Measurements from ENCODE around the gene GALNT10.

GALNT10 gene

DNA sequence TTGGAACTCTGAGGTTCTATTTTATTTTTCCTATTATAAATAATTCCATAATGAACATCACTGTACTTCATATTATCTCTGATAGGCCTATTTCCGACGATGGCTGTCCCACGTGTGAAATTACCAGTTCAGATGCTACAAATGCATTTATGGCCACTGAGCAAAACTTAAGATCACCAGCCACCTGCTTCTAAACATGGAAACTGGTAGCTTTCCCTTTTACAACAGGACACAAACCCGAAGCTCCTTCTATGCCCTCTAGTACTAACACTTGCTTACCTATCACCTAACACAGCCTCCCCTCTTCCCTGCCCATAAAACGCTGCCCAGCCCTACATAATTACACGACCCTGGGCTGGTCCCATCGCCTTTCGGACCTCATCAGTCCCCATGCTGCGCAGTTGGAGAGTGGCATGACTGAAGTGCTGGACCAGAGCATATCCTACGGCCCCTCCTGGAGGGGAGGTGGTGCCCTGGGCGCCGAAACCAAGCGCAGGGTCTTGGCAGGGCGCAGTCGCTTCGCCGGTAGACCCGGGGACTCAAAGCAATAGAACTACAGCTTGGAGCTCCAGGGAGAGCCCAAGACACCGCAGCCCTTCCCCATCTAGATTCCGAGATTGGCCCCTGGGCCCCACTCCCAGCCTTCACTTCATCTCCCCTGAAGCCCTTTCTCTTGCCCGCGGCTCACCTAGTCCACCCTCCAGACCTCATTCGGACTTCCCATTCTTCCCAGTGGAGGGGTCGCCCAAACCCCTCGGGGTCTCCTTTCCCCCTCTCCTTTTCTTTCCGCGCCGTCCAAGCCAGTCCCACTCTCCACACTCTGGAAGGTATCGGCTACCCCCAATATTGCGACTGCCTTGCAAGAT, 254.3 kb downstream of the GALNT10 start:
- no peak for DNase-seq (ENCODE audit: low read depth)

DNA sequence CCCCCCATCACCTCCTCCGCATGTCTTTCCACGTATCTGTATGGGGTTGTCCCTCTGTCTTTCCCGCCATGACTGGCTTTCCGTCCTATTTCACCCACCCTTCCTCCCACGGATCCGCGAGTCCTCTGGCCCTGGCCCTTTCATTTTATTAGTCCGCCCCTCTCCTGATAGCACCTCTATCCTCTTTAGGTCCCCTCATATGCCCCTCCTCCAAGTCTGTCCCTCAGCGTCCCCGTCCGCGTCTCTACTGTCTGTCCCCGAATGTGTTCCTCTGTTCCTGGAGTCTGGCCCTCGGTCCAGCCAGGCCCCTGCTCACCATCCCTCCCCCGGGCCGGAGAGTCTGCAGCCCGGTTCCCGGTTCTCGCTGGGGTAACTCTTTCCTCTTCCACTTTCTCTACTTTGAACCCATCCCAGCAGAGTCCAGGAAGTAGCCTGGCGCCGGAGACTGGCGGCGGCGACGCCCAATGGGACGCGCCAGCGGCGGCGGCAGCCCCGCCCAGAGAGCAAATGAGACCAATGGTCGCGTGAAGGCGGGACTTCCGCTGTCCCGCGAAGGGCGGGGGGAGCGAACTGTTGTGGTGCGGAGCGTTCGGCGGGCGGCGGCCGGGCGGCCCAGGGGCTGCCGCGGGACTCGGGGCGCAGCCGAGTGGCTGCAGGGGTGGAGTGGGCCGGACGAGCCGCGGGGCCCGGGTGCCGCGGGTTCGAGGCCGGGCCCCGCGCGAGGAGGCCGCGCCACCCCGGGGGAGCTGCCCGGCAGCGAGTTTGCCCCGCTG, 255.1 kb downstream of the GALNT10 start, which contains the start of gene SAP30L:
TSS of gene SAP30L (plus strand) at position 576 of the 773 bp plus-strand sequence. CDS start 608 bp downstream, outside the sequence.
- DNase-seq (ENCODE audit: low read depth), result peak; percentile 87

DNA sequence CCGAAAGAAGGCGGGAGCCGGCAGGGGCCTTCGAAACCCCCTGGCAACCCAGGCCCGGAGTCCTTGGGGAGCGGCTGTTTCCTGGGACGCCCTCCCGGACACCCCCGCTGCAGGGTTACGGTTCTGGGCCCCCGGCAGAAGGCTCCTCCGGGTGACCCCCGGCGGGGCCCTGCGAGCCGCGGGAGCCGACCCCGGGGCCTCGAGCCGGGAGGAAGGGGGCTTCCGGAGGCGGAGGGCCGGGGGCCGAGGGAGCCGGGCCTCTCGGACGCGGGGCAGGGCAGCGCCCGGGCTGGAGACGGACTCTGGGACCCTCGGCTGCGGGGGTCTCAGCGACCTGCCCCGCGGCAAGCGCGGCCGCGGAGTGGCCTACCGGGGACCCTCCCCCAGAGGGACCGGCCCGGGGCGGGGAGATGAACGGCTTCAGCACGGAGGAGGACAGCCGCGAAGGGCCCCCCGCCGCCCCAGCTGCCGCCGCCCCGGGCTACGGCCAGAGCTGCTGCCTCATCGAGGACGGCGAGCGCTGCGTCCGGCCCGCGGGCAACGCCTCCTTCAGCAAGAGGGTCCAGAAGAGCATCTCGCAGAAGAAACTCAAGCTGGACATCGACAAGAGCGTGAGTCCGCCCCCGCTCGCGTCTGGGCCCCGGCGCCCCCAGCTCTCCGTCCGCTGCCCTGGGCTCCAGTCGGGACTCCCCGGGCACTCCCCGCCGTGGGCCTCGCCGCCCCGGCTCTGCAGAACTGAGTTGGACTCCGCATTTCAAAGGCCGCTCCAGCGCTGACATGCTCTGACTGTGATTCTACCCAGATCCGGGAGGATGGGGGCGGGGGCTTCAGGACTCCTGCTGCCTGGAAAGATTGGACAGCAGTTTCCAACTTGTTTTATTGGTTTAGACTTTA, 255.9 kb downstream of the GALNT10 start:
- peak; percentile 69 for DNase-seq (ENCODE audit: low read depth)

GRCh38 chr5:154447089-154447725, 256.7 kb downstream of the GALNT10 start:
- no peak for DNase-seq (ENCODE audit: low read depth)

DNA sequence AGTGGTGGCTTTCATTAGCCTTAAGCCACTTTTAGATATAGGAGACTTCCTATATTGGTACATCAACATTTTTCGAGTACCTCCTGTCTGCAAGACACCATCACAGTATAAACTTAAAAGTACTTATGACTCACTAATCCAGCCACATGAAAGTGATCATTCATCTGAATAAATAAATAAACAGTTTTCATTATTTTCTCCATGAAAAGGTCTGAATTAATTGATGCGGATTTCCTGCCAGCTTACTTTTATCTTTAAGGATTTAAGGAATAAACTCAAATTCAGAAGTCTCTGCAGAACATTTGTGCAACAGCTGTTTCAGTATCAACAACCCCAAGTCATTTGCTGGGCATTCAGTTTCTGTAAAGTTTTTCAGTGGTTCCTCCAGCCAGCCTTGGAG, 259.3 kb downstream of the GALNT10 start:
- DNase-seq (ENCODE audit: low read depth), result peak; percentile 36

DNA sequence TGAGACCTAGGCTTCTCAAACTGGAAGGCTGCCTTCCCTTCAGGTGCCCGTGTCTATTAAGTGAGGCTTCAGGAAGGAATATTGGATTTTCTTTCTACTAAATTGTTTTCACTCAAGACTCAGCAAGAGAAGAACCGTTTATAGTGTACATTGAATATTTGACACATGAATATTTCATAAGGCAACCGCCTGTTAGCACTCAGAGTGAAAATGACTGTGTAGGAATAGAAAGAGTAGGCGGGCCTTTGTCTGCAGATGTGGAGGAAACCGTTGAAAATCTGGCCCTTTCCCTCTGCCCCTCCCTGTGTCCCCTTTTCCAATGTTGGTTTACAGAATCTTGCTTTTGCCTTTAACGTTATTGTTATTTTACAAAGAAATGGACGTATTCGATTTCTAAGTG, 261.4 kb downstream of the GALNT10 start:
- no peak for DNase-seq (ENCODE audit: low read depth)

GRCh38 chr5:154455585-154455984, 265.1 kb downstream of the GALNT10 start:
- no peak for DNase-seq (ENCODE audit: low read depth)

DNA sequence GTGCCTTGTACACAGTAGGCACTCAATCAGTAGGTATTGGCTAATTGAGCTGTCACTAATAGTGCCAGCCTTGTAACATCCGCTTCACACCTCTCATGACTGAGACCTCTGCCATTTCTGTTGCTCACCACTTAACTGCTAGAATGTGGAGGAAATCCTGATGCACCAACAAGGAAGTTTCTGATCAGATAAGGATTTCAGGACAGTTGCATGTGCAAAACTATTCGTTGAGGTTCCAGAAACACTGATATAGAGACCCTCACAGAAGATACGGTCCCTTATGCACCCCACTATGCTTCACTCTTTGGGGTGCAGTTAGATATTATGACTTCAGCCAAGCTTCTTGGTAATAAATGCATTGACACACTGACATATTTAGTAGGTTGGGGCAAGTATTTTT, 266.0 kb downstream of the GALNT10 start:
- DNase-seq (ENCODE audit: low read depth), result no peak

GRCh38 chr5:154459015-154459414, 268.5 kb downstream of the GALNT10 start:
- DNase-seq (ENCODE audit: low read depth), result no peak

- DNase-seq (ENCODE audit: low read depth), result peak; percentile 24
Measured at GRCh38 chr5:154460172-154460571, 269.6 kb downstream of the GALNT10 start.

DNA sequence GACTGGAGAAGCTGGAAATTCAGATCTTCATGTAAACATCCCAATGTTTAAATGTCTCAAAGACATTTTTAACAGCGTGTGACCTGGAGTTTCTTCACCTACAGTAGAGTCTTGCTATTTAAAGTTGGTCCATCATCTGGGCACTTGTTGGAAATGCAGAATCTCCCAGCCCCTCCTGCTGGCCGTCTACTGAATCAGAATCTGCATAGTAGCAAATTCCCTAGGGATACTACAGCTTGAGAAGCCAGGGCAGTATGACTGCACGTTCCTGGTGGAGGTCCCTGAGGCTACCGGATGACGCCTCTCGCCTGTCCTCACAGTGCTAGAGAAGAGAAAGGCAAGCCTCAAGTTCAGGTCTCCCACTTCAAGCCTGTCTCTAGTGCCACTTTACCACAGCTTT, 271.0 kb downstream of the GALNT10 start:
- peak; percentile 34 for DNase-seq (ENCODE audit: low read depth)

DNA sequence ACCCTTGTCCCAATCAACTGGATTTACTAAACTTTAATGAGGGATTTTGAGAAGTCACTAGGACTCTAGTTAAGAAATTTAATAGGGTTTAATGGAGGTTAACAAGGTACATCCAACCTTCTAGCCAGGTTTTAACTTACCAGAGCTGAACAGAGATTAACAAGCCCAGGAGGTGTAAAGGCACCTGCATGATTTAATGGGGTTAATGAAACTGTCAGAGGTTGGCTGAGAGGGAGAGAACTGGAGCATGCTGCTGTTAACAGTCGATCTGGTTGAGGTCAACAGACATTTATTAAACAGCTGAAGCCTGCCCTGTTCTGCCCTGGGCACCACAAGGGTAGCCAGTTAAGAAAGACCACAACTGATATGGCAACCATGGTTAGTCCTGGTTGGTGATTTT, 273.9 kb downstream of the GALNT10 start:
- no peak for DNase-seq (ENCODE audit: low read depth)

GRCh38 chr5:154465169-154465568, 274.6 kb downstream of the GALNT10 start:
- DNase-seq (ENCODE audit: low read depth), result peak; percentile 88

GRCh38 chr5:154466147-154466546, 275.6 kb downstream of the GALNT10 start:
- no peak for DNase-seq (ENCODE audit: low read depth)

- DNase-seq (ENCODE audit: low read depth), result peak; percentile 50
Measured at GRCh38 chr5:154466671-154467070, 276.1 kb downstream of the GALNT10 start.

DNA sequence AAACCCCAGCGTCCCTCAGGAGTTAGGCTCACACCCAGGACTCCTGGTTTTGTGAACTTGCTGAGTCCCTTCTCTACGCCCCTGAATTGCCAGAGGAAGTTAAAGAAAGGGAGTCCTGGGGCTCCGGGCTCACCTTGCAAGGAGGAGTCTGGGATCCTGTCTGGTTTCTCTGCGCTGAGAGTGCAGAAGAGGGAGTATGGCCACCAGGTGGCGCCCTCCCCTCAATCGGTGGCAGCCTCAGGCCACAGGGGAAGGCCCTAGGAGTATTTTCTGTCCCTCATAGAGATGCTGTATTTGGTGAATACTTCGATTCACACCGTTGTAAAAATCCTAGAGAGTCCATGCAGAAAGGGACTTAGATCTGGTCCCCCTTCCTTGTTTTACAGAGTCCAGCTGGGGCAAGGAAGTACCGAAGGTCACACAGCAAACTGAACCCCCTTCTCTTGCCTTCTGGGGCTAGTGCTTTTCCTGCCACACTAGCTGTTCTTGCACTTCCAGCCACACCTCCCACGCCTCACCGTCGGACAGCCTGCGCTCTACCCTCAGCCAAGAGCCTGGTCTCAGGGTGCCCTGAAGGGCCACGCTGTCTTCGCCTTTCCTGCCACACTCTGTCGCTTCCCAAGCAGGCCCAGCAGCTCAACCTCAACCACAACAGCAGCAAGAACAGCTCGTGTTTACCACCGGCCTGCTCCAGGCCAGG, 277.3 kb downstream of the GALNT10 start:
- peak; percentile 51 for DNase-seq (ENCODE audit: low read depth)

GRCh38 chr5:154470137-154470536, 279.6 kb downstream of the GALNT10 start:
- peak; percentile 86 for DNase-seq (ENCODE audit: low read depth)
